HUDEP-2 (cell line): ENCODE data around the gene PCSK4.
"Not testable (repeated sequence)": the region's sequence is repeated elsewhere in the genome, so short reads cannot be mapped to it uniquely, and the experiment has no call there.

ENCODE experiments used
- DNase-seq, 76 experiments: peaks; one replicate each; lab custom pipeline; 2025; ENCODE audit not compliant: unreplicated experiment in 76 of 76; lab: John Stamatoyannopoulos, UW

The PCSK4 gene

DNA sequence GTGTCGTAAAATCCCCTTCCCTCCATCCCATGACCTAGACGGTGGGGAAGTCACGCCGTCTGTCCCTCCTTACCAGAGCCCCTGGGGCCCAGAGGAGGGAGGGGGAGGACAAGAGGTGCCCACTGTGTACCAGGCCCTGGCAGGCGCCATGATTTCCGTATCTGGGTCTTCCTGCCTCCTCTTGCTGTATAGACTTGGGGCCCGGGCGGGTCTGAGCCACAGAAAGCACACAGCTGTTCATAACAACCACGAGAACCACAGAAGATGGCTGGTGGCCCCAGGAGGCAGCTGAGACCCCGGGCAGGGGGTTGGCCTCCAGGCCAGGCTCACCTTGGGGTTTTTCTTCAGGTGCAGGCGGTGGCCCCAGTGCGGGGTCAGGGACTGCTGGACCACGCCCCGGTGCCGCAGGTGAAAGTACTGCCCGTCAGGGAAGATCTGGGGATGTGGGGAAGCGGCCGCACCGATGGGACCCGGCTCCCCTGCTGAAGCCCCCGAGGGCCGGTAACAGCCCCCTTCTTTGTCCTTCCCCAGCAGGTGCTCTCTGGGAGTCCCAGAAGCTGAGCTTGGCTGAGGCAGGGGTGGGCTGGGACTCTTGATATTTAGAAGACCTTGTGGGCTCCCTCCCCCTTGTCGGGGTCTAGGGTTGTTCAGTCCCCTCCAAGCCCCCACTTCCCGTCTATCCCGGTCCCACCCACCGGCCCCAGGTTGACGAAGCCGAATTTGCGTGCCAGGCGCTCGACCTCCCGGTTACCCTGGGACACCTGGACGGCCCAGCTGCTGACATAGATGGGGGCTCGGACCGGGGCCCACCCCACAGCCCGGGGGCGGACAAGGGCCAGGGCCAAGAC, 463 bp downstream of the PCSK4 start:
- no peak for DNase-seq

DNA sequence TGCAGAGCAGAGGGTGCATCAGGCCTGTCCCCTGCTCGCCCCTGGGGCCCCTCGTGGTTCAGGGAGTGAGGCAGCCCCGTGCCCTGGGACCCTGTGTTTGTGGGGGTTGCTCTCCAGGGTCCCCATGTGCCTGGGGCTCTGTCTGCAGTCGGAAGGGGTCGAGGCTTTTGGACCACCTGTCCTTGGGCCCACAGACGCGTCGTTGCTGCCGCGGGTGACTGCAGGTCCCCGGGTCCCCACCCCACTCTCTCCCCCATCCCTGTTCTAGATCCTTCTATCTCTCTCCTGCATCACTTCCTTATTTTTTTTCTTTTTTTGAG, 1.9 kb downstream of the PCSK4 start:
- DNase-seq = no peak

DNA sequence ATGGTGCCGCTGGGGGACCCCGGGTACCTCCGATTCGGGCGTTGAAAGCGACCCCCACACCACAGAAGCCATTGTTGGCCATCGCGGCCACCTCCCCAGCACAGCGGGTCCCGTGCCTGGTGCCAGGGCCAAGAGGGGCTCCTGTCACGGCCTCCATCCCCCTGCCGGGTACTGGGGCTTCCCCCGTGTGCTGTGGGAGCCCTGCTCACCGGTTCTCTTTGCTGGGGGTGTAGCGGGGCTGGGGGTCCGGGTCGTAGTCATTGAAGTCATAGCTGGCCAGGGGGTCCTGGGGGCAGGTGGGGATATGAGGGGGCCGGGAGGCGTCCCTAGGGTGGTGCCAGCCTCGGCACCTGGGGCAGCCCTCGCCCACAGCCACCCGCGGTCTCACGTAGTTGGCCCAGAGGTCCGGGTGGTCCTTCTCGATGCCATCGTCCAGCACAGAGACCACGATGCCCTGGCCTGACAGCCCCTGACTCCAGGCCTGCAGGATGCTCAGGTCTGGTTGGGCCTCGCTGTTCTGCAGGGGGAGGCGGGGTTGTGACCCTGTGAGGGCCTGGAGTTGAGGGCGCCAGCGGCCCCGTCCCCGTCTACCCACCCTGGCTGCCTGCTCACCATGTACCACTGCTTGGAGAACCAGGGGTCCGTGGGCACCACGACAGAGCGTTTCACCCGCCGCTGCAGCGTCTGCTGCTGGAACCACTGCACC, 2.4 kb downstream of the PCSK4 start:
- DNase-seq = no peak

DNA sequence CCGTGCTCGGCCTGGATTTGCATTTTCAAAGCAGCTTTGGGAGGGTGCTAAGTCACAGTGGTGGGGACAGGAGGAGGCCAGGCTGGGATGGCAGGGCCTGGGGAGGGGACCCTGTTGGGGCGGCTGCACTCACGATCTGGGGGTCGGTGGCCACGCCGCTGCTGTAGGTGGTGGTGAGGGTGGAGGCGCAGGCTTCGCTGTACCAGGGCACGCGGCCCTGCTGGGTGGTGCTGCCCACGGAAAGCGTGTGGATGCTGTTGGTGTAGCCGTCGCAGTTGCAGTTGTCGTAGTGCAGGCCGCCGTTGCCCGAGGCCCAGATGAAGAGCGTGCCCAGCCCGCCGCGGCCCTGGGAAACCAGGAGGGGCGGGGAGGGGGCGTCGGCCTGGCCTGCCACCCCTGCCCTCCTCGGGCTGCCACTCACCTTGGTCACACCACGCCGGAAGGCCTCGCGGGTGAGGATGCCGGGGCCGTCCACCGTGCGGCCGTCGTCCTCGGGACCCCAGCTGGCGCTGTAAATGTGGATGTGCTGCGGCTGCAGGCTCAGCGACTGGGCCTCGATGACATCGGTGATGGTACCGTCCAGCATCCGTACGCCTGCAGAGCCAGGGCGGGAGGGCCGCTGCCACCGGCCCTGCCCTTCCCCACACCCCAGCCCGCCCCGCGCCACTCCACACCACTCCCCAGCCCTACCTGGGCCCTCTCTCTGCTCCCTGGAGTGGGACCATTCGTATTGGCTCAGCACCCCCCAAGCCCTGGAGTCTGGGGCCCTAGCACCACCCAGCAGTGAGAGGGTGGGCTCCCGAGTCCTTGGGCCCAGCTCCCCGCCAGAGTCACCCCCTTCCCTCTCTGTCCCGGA, 3.2 kb downstream of the PCSK4 start:
- no peak for DNase-seq

DNA sequence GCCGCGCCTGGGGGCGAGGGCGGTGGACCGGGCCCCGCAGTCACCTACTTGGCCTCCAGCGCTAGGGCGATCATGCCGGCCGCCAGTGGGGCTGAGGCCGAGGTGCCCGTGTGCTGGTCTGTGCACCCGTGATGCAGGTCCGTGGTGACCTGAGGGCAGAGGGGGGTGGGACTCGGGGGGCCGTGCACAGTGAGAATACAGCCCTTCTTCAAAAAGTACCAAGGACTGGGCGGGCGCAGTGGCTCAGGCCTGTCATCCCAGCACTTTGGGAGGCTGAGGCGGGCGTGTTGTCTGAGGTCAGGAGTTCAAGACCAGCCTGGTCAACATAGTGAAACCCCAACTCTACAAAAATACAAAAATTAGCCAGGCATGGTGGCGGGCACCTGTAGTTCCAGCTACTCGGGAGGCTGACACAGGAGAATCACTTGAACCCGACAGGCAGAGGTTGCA, 6.1 kb downstream of the PCSK4 start:
- DNase-seq = no peak

DNA sequence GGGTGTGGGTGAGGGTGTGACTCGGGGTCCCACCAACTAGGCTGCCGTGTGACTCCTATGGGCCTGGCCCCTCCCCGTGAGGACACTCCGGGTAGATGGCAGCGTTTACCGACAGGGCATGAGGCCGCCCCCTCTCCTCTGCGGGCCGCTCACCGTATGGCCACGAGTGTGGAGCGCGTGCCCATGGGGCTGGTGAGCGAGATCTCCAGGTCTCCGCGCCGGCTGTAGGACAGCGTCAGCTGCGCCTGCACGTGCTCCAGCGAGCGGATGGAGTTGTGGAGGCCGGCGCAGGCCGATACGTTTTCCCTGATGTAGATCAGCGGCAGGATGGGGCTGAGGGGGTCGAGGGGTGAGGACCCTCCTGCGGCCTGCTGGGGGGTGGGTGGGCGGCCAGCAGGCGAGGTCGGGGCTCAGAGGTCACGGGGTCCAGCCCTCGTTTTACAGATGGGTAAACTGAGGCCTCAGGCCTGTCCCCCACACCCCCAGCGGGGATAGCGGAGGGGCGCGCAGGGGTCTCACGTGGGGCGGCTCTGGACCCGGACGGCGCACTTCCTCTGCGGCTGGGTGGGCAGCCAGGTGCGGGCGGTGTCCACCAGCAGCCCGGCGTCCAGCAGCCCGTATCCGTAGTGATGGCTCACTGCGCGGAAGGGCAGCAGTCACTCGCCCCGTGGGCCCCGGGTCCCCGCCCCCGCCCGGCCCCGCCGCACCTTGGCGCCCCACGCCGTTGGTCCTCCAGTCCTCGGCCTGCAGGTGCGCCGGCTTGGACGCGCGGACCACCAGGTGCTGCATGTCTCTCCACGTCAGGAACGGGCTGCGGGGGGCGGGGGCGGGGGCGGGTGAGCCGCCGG, 6.8 kb downstream of the PCSK4 start:
- DNase-seq = no peak

DNA sequence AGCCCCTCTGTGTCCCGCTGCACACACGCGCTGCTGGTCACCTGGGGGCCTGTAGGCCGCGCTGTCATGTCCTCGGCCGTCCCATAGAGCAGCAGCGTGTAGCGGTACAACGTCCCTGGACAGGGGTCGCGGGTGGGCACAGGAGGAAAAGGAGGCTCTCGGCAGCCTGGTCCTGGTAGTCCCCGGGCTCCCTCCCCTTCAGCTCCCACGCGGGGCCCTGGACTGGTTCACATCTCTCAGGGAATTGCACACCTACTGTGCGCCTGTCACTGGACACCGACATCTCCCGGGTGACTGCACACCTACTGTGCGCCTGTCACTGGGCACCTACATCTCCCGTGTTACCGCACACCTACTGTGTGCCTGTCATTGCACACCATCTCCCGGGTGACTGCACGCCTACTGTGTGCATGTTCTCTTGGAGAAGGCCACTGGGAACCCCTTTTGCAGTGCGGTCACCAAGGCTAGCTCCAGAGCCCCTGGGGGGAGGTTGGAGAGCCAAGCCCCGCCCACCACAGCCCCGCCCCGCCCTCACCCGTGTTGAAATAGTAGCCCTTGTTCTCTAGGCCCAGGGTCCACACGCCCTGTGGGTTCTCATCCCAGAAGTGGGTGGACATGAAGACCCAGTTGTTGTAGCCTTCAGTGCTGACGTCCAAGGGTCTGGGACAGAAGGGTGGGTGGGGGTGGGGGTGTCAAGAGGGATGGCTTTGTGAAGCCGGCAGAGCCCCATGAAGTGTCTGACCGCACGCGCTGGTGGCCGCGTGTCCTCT, 7.6 kb downstream of the PCSK4 start:
- no peak for DNase-seq

DNA sequence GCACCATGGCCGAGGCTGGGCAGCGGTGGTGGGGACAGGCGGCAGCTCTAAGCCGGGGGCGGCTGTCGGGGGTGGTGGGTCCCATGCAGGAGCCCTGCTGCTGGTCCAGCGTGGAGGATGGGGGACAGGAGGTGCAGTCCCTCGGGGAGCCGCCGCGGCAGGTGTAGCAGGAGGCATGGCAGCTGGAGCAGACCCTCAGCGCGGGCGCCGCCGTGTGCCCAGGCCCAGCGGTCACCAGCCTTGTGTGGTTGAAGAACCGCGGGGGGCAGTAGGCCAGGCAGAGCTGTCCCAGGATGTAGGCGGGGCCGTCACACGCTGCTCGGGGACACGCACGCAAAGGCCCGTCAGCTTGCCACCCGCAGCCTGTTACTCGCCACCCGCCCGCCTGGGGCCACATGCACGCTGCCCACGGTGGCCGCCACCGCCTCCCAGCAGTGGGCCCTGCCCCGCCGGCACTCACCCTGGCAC, 8.2 kb downstream of the PCSK4 start:
- no peak for DNase-seq

DNA sequence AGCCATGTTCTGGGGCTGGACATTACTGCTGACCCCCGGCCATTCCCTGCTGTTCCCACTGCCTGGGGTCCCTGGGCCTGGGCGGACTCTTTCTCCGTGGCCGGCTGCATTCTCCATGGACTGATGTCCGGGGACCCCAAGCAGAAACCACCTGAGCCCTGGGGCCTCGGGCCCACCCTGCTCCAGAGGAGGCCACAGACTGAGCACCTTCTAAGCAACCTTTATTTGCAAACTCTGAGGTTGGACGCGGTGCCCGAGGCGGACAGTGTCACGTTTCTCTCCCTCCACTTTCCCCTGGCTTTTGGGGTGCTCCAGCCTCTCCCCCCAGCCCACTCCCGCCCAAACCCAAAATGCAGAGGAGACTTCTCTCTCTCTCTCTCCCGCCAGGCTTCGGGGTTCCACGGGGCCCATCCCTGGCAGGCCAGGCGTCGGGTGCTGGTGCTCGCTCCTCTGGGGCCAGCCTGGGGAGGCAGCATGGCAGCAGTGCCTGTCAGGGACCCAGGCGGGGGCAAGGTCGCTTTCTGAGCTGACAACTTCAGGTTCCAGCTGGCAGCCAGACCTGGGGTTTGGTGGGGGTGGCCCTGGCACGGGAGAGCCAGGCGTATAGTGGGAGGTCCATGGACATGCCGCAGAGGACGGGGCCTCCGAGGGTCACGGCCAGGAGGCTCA, 8.8 kb downstream of the PCSK4 start:
- DNase-seq = no peak

DNA sequence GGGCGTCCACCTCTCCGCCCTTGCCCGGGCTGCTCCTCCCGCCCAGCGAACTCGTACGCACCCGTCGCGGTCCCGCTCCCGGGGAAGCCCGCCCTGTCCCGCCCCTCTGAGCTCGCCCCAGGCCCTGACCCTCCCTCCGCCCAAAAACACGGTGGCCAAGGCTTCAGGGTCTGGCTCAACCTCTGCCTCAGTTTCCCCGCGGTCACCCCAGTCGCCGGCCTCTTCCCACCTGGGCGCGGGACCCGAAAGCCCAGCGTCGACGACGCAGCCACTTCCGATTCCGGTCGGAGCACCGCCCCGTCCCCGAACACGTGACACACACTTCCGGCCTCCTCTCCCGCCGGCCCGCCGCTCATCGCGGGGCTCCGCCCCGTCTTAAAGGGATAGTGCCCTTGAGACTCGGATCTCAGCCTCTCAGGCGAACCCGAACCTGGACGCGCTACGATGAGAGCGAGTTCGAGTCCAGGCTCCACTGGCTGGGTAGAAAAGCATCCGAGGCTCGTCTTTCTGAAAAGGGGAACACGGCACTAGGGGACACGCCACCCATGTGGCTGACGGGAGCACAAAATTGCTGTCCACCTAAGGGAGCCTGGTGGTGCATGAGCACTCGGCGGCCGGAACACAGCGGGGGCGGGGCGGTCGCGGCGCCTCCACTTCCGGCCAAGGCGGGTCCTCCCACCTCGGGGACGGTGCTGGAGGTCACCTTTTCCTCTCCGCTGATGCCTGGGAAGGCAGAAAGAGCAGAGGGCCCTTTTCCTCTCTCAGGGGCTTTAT, 11.0 kb downstream of the PCSK4 start, which contains the start of gene C19orf25:
TSS of gene C19orf25 (minus strand) at position 282 of the 774 bp plus-strand sequence. CDS start 312 bp downstream, outside the sequence.
- DNase-seq = peak in 75 of 76 experiments; percentile 25 to 98 (median 94)

DNA sequence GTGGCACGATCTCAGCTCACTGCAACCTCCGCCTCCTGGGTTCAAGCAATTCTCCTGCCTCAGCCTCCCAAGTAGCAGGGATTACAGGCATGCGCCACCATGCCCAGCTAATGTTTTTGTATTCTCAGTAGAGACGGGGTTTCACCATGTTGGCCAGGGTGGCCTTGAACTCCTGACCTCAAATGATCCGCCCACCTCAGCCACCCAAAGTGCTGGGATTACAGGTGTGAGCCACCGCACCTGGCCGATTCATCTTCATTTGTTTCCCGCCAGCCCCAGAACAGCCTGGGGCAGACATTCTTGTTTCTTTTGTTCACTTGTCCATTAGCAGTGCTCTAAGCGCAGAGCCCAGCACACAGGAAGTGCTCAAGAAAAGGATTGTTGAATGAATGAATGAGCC, 13.1 kb downstream of the PCSK4 start:
- DNase-seq = not testable (repeated sequence)

DNA sequence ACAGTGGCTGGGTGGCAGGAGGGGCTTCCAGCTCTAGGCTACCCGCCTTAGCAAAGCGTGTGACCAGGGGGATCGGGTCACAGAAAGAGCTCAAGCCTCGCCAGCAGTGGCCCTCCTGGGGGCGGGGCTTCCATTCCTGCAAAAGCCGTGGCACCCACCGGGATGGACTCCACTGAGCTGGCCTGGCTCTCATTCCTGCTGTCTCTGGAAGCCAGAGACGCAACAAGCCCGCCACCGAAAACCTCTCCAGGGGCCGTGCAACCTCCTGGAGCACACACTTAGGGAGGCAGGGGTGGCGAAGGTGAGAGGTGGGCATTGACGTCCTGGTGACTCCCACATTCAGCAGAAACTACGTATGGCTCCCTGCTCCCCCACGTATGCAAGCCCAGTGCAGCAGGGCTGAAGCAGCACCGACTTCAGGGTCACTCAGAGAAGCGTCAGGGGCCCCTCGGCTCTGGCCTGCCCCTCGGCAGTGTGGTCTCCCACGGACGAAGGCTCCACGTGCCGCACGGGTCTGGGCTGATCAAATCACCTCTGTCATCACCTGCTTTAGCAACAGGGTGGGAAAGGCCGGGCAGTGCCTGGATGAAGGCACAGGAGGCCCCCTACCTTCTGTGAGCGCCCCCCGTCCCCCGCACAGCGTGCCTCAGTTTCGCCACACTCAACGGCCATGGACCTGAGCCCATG, 14.3 kb downstream of the PCSK4 start:
- DNase-seq = no peak

DNA sequence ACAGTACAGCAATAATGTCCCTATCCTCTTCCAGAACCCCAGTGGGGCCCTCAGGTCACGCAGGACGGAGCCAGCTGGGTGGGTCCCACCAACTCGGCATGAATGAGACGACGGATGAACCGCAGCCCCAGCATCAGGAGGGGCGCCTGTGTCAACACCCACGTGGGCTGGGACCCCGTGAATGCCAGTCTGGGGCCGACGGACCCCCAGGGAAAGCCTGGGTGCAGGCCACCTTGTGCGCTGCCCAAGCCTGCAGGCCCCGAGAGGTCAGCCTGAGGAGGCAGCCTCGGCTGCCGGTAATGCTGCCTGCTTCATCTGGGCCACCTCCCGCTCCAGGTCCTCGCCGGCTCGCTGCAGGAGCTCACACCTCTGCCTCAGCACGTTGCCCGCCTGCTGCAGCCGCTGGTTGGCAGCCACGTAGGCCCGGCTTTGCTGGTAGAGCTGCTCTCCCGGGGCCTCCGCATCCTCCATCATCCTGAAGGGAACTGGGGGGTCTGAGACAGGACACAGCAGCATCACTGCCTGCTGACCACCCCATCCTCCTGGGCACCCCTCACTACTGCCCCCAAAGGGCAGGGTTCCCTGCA, 15.3 kb downstream of the PCSK4 start:
- DNase-seq = no peak

DNA sequence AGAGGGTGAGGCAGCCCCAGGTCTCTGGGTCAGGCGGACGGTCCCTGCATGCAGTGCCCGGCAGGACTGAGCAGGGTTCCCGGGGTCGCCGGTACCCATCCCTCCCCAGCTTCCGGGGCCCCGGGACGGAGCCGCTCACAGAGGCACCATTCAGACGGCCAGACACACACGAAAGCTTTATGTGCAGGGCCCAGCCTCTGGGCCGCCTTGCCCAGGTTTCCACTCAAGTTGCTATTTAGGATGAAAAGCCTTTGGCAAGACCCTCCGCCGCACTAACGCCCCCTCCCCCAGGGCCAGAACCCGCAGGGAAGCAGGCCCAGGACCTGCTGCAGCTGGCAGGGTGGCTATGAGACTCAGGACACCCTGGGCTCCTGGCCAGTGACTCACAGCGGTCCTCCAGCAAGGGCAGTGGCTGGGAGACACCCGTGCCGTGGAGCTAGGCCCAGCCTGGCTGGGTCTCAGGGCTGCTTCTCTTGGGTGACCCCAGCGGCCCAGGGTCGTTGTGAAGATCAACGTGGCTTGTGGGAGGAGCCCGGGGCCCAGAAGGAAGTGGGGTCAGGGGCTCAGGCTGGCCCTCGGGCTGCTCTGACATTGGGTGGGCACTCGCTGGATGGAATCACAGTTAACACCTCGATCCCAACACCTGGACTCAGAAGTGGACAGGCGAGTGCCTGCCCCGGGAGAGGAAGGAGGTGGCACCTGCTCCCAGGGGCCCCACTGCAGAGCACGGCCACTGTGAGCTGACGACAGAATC, 16.0 kb downstream of the PCSK4 start:
- DNase-seq = no peak

DNA sequence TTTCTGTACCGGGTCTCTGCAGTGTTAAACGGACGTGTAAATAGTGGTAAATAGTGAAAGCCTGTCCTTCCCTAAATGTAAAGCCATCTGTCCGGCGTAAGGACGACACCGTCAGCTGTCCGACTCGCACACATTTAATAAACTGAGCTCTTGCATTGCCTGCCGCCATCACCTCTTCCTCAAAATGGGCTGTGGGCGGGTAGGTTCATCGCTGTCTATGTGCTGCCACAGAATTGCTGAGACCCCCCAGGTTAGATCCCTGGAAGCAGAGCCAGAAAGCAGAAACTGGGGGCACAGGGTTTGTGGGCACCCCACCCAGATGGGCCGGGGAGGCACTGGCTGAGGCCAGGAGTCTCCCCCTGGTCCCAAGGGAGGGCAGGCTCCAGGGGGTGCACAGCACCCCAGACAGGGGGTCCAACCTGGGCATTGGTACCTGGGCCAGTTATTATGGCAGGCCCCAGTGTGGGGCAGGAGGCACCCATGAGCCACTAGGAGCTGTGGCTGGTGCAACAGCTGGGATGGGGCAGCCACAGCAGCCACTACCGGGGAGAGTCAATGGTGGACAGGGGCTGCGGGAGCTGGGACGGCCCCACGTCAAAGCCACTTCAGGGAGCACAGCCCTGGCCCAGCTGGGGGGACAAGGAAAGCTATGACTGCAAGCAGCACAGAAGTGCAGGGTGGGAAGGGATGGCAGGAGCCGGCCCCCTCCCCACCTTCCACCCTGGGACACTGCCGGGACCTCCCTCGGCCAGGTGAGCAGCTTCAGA, 16.9 kb downstream of the PCSK4 start:
- no peak for DNase-seq
